Neural progenitor cell (in vitro differentiated cells): ENCODE measurements around the gene TCP10L. TPM values are rescaled to one million over a fixed set of nuclear protein-coding genes. Genes with fewer than 3 reads are reported as not detected.
A peak's percentile ranks its signal among the peaks of the same experiment; 100 is the strongest.

ENCODE experiments used
- small RNA-seq: library from RNA; depleted of rRNA; stranded (forward); fragments of <200 nt; gene quantifications from one replicate; pipeline ENCODE3, GENCODE V24; 2015
- total RNA-seq: library from RNA; depleted of rRNA; stranded (reverse); fragments of >200 nt; gene quantifications from 2 replicates; pipeline ENCODE4 v1.2.3, GENCODE V29; 2015; ENCODE audit warnings: low replicate concordance

The TCP10L gene
- total RNA-seq, 1 donor from 2014 or later = 3.7 TPM

Small RNAs within 50 kb of the gene (small RNA-seq; reads per million reads assigned to genes)
- gene RF00438 (not detected), gene RNA5SP490 (1.0 reads per million, percentile 79 among the genes with 10 or more reads in this experiment)

Other genes starting within 250 kb of the TCP10L start
- 7.7 and 12.2 TPM in 2 replicates for gene URB1, start 192.5 kb downstream of the TCP10L start, total RNA-seq
- gene EVA1C, start 172.8 kb downstream of the TCP10L start, total RNA-seq = 0.56 and 1.2 TPM in 2 replicates
- 44.0 and 52.0 TPM in 2 replicates for gene CFAP298, start 26.9 kb upstream of the TCP10L start, total RNA-seq
- gene SYNJ1, start 142.5 kb upstream of the TCP10L start, total RNA-seq = 2.0 and 4.1 TPM in 2 replicates
- gene PAXBP1, start 186.2 kb upstream of the TCP10L start, total RNA-seq = 121 and 193 TPM in 2 replicates